ENCODE data around the gene ATP8B4.

DNA sequence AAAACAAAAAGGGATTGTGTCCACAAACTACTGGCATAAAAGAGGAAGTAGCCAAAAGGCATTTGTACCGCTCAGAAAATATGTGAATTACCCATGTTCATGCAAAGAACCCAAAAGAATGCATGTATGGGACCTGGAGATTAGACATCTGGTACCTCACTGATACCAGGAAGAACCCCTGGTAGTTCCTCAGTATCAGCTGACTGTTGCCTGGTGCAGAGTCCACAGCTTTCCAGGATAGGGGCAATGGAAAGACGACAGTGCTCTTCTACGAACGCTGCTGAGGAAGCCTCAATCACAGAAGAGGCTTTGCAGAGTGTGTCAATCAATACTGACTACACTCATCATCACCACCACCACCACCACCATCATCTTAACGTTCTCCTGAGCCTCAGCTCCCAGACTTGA is 63.3 kb downstream of the ATP8B4 start:
- no peak for TF ChIP-seq MYC (IDR thresholded peaks at IDR 0.05; ENCODE audit: low read depth, low read length)
- TF ChIP-seq, protein P1, sequence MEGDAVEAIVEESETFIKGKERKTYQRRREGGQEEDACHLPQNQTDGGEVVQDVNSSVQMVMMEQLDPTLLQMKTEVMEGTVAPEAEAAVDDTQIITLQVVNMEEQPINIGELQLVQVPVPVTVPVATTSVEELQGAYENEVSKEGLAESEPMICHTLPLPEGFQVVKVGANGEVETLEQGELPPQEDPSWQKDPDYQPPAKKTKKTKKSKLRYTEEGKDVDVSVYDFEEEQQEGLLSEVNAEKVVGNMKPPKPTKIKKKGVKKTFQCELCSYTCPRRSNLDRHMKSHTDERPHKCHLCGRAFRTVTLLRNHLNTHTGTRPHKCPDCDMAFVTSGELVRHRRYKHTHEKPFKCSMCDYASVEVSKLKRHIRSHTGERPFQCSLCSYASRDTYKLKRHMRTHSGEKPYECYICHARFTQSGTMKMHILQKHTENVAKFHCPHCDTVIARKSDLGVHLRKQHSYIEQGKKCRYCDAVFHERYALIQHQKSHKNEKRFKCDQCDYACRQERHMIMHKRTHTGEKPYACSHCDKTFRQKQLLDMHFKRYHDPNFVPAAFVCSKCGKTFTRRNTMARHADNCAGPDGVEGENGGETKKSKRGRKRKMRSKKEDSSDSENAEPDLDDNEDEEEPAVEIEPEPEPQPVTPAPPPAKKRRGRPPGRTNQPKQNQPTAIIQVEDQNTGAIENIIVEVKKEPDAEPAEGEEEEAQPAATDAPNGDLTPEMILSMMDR (IDR thresholded peaks at IDR 0.05; ENCODE audit: low read depth, low read length), result no peak
- TF ChIP-seq, protein P2, sequence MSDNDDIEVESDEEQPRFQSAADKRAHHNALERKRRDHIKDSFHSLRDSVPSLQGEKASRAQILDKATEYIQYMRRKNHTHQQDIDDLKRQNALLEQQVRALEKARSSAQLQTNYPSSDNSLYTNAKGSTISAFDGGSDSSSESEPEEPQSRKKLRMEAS (IDR thresholded peaks at IDR 0.05; ENCODE audit: low read depth, low read length), result no peak
- no peak for TF ChIP-seq POLR2A (IDR thresholded peaks at IDR 0.05; ENCODE audit: extremely low read depth, insufficient read length)

Measured in NB4 (cell line).